Stimulated activated CD8-positive, alpha-beta memory T cell treated with anti-CD3 and anti-CD28 coated beads, Interleukin-4, amount 100 ng/mL, for 48 hours (primary cell): ENCODE data around the gene EBNA1BP2.
"Not testable (repeated sequence)": the region's sequence is repeated elsewhere in the genome, so short reads cannot be mapped to it uniquely, and the experiment has no call there.

Source experiments
- DNase-seq: peaks from one replicate; pipeline ENCODE4 v3.0.0-alpha.2; 2020

The EBNA1BP2 gene

GRCh38 chr1:43171312-43171875 lies 696 bp downstream of the EBNA1BP2 start:
- no peak for DNase-seq

GRCh38 chr1:43165765-43166164 lies 6.3 kb downstream of the EBNA1BP2 start:
- no peak for DNase-seq

DNA sequence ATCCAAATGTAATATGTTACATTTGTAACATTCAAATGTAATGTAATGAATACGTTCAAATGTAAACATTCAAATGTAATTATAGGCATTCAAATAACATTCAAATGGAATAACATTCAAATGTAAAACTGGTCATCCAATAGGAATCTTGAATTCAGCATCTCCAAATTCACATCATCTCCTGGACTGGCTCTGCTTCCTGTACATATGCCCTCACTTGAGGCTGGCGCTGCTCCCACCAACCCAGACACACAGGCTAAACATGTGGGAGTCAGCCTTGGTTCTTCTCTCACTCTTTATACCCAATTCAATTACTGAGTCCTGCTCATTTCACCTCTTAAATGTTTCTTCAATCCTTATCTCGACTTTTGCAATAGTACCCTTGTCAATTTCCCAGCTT lies 6.9 kb downstream of the EBNA1BP2 start:
- DNase-seq, result no peak

DNA sequence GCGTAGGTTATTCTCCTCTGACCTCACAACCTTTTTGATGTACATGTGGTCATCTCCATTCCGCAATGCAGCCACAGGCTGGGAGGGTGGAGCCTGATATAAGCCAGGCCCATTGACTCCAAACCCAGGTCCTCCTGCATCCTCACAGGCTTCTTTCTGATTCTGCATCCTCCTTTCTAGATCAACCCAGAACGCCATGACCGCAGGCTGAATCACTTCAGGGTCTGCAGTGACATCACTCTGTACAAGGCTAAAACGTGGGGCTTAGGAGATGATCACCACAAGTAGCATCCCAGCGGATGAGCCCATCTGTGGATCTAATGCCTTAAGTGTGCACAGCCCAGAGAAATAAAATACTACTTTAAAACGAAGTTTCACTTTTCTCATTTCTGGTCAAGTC lies 16.1 kb downstream of the EBNA1BP2 start:
- no peak for DNase-seq

- no peak for DNase-seq
Measured at GRCh38 chr1:43153443-43153842, 18.6 kb downstream of the EBNA1BP2 start.

- DNase-seq, result no peak
Measured at GRCh38 chr1:43152866-43153265, 19.2 kb downstream of the EBNA1BP2 start.

DNA sequence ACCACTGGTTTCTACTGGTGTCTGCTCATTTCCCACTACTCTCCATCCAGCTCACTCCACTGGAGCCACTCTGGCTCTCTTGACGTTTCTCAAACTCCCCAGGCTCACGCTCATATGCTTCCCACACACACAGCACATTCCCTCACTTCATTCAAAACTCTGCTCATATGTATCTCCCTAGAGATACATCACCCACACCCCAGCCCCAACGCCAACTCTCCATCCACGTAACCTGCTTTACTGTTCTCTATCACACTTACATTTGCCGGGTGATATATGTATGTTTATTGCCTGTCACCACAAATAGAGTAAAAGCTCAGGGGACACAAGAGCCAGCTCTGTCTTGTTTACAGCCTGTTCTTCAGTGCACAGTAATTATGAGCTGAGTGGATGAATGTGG lies 22.2 kb downstream of the EBNA1BP2 start:
- DNase-seq, result no peak

- DNase-seq, result peak; percentile 68
Measured at GRCh38 chr1:43147625-43148327, 24.3 kb downstream of the EBNA1BP2 start.

- no peak for DNase-seq
Measured at GRCh38 chr1:43144237-43144636, 27.9 kb downstream of the EBNA1BP2 start.

GRCh38 chr1:43143441-43143888 lies 28.6 kb downstream of the EBNA1BP2 start:
- DNase-seq, result peak; percentile 47

GRCh38 chr1:43140583-43140982 lies 31.5 kb downstream of the EBNA1BP2 start:
- DNase-seq, result no peak

DNA sequence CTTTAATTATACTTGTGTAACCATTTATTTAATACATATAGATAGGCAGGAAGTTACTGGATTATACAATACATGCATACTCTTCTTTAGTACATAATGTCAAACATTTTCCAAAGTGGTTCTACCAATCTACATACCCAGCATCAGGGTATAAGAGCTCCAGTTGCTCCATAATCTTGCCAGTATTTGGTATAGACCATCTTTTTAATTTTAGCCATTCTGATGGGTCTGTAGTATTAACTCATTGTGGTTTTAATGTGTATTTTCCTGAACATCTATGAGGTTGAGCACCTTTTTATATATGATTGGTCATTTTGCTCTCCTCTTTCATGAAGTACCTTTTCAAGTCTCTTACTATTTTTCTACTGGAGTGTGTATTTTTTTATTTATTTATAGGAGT lies 32.1 kb downstream of the EBNA1BP2 start:
- DNase-seq, result no peak

DNA sequence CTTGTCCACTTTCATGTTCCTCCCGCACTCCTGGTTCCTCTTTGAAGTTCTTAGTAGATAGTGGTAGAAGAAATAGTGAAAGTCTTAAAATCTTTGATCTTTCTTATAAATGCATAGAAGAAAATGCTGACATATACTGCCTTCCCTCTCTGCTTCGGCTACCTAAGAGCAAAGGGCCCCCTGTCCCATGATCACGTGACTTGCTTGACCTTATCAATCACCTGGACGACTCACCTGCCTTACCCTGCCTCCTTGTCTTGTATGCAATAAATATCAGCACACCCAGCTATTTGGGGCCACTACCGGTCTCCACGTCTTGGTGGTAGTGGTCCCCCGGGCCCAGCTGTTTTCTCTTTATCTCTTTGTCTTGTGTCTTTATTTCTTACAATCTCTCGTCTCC lies 32.8 kb downstream of the EBNA1BP2 start:
- not testable (repeated sequence) for DNase-seq

- DNase-seq, result no peak
Measured at GRCh38 chr1:43137445-43138052, 34.5 kb downstream of the EBNA1BP2 start.

GRCh38 chr1:43135857-43136781 lies 36.0 kb downstream of the EBNA1BP2 start:
- DNase-seq, result no peak

DNA sequence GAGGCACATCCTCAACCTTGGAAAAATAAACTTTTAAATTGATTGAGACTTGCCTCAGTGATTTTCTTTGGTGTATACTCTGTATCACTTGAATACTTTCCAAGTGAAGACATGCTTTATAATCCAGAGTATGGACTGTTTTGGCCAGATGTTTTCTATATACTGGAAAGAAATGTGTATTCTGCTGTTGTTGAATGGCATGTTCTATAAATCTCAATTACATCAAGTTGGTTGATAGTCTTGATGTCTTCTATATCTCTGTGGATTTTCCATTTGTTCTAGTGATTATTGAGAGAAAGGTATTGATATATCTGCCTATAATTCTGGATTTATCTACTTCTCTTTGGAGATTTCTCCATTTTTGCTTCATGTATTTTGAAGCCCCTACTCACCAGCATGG lies 37.5 kb downstream of the EBNA1BP2 start:
- no peak for DNase-seq

- no peak for DNase-seq
Measured at GRCh38 chr1:43134068-43134467, 38.0 kb downstream of the EBNA1BP2 start.

- DNase-seq, result no peak
Measured at GRCh38 chr1:43129426-43129825, 42.7 kb downstream of the EBNA1BP2 start.

GRCh38 chr1:43128816-43129215 lies 43.3 kb downstream of the EBNA1BP2 start:
- no peak for DNase-seq

DNA sequence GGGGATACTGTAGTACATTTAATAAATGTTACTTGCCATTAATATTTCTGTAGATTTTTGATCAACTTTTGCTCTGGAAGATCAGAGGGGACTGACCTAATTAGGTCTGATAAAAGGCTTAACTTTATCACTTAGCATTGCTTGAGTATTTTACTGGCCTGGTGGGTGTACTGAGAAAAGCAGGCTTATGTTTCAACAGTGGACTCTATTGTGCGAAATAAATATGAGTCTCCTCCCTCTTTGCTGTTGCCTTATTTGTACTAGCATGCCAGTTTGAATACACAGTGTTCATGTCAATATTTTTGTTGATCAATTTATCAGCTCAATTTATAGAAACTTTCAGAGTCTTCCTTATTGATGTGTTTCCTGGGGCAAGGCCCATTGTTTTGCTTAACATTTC lies 49.1 kb downstream of the EBNA1BP2 start:
- DNase-seq, result no peak

- no peak for DNase-seq
Measured at GRCh38 chr1:43121256-43121900, 50.7 kb downstream of the EBNA1BP2 start.

GRCh38 chr1:43119928-43120586 lies 52.0 kb downstream of the EBNA1BP2 start:
- DNase-seq, result not testable (repeated sequence)
